Transverse colon (tissue), 4 donors: ENCODE data around the gene LRRC36. TPM values are rescaled to one million over a fixed set of nuclear protein-coding genes. Genes with fewer than 3 reads are reported as not detected.
A peak's percentile ranks its signal among the peaks of the same experiment; 100 is the strongest.

Experiments
- DNase-seq: peaks from one replicate; pipeline ENCODE4 v3.0.0-alpha.2; 2019
- H3K27ac ChIP-seq, 4 donors: fragments of 200-600 bp; sonication (generic); 2 replicates each; pipeline ENCODE4 v1.5.1; 2016 to 2018; ENCODE audit warnings: inconsistent platforms in 4 of 4
- H3K27me3 ChIP-seq: fragments of 200-600 bp; sonication (generic); 2 replicates; pipeline ENCODE4 v1.5.1; 2017; ENCODE audit warnings: inconsistent platforms
- H3K36me3 ChIP-seq, 4 donors: fragments of 200-600 bp; sonication (generic); 2 replicates each; pipeline ENCODE4 v1.5.1; 2017 to 2019; ENCODE audit warnings: inconsistent platforms in 4 of 4
- H3K4me1 ChIP-seq, 4 donors: fragments of 200-600 bp; sonication (generic); 2 replicates each; pipeline ENCODE4 v1.5.1; 2017 to 2020; ENCODE audit warnings: inconsistent platforms in 4 of 4
- H3K4me3 ChIP-seq, 4 donors: fragments of 200-600 bp; sonication (generic); 1 replicate in 1 of 4; 2 replicates in 3 of 4; pipeline versions ENCODE4 v1.5.1 to v1.6.1; 2017 to 2019; ENCODE audit warnings: inconsistent platforms in 4 of 4
- H3K9me3 ChIP-seq, 2 donors: fragments of 200-600 bp; sonication (generic); 2 replicates each; pipeline ENCODE4 v1.5.1; 2017 to 2019; ENCODE audit warnings: inconsistent platforms in 2 of 2
- EP300 ChIP-seq: sonication (generic); formaldehyde crosslinking; IDR thresholded peaks from one replicate; pipeline ENCODE4 v1.6.1; 2017; ENCODE audit warnings: antibody characterized with exemption, low read depth
- POLR2A ChIP-seq: fragments of 450-650 bp; IDR thresholded peaks from one replicate; pipeline ENCODE4 v1.6.1; 2016; ENCODE audit warnings: antibody characterized with exemption, mild to moderate bottlenecking, moderate library complexity
- POLR2AphosphoS5 ChIP-seq, 3 donors: sonication (generic); formaldehyde crosslinking; IDR thresholded peaks; one replicate each; pipeline ENCODE4 v1.6.1; 2016; ENCODE audit warnings: antibody characterized with exemption in 3 of 3
- WGBS, 2 donors: methylation state at CpG; one replicate each; pipeline ENCODE4 v1.1.5; 2018; ENCODE audit warnings: low coverage in 1 of 2; 5-methylcytosine and 5-hydroxymethylcytosine counted together
- in situ Hi-C, 4 donors: fragments of 200-750 bp; cut with MboI; loops; one replicate each; pipeline versions ENCODE4 v1.15.0 to v1.15.1; 2017; ENCODE audit warnings: low sequenced_read_pairs in 3 of 4, low pct_ligation_motif_present in 1 of 4, low pct_unique_long_range_greater_than_20kb in 1 of 4
- intact Hi-C: fragments of 100-400 bp; cut with DNase I; formaldehyde crosslinking; loops from one replicate; pipeline ENCODE4 v1.15.1; 2023; ENCODE audit warnings: low total_unique reads
- total RNA-seq, 4 donors: library from RNA; depleted of rRNA; stranded (reverse); fragments of >200 nt; gene quantifications; one replicate each; pipeline ENCODE4 v1.1.0, GENCODE V29; 2016
- TF ChIP-seq, protein P1 (sequence below), 5 experiments: fragments of 200-600 bp in 3 of 5; fragments of 450-650 bp in 2 of 5; sonication (generic) in 3 of 5; IDR thresholded peaks; 1 replicate in 2 of 5; 2 replicates in 3 of 5; pipeline ENCODE4 v1.5.1; 2016 to 2017; ENCODE audit warnings: antibody characterized with exemption in 5 of 5, inconsistent platforms in 3 of 5, mild to moderate bottlenecking in 2 of 5, moderate library complexity in 1 of 5

The LRRC36 gene
- total RNA-seq, 4 donors from 2014 or later, result 0.79 TPM; not detected in 3

DNA sequence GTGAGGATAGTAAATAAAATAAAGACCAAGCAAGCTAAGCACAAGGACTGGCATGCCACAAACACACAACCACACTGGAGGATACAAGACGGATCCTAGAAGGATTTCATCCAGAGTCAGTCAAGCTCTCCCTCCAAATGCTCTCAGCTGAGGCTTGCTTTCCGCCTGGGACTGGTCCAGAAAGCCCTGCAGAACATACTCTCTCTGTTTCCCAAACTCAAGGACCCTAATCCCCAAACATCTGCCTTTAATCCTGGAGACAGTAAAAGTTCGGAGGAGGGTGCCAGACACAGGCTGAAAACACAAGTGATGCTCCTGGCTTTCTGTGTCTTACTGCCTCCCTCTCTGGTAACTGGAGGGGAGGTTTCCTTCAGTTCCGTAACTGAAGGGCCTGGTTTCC is 99.0 kb downstream of the LRRC36 start:
- Histone ChIP-seq H3K4me3 (no peak overlapping the region), H3K4me1 (peaks cover 8 to 22% (median 20%) of the 10 kb centered on the region in 4 donors), H3K9me3 (no peaks in the 10 kb centered on the region), H3K36me3 (no peaks in the 10 kb centered on the region), H3K27ac (no peak overlapping the region), H3K27me3 (no peaks in the 10 kb centered on the region)
- intact Hi-C loops (no loop called here), in situ Hi-C loops (no loop called here)
- WGBS, 2 donors, result 65% methylated on average over 4 of the region's 4 CpGs; no CpG with 5 or more reads in 1 of the 2 donors
- no peak for DNase-seq
- TF ChIP-seq POLR2AphosphoS5 (IDR thresholded peaks at IDR 0.05) (no peak), POLR2A (no peak), EP300 (no peak)
- TF ChIP-seq, protein P1, sequence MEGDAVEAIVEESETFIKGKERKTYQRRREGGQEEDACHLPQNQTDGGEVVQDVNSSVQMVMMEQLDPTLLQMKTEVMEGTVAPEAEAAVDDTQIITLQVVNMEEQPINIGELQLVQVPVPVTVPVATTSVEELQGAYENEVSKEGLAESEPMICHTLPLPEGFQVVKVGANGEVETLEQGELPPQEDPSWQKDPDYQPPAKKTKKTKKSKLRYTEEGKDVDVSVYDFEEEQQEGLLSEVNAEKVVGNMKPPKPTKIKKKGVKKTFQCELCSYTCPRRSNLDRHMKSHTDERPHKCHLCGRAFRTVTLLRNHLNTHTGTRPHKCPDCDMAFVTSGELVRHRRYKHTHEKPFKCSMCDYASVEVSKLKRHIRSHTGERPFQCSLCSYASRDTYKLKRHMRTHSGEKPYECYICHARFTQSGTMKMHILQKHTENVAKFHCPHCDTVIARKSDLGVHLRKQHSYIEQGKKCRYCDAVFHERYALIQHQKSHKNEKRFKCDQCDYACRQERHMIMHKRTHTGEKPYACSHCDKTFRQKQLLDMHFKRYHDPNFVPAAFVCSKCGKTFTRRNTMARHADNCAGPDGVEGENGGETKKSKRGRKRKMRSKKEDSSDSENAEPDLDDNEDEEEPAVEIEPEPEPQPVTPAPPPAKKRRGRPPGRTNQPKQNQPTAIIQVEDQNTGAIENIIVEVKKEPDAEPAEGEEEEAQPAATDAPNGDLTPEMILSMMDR (IDR thresholded peaks at IDR 0.05), result no peak

DNA sequence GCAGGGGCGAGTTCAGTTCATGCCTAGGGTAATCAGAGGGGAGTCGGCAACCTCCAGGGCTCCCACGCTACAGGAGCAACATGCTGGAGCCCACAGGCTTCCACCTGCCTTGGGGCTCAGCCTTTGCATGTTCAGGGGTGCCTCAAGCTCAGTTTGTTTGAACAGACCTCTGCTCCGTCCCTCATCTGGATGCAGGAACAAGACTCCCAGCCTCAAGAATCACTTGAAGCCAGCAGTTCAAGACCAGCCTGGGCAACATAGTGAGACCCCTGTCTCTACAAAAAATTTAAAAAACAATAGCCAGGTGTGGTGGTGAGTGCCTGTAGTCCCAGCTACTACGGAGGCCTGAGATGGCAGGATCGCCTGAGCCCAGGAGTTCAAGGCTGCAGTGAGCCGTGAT is 99.4 kb downstream of the LRRC36 start:
- no peaks in the 10 kb centered on the region for H3K27me3 ChIP-seq
- H3K4me3 ChIP-seq, result no peak overlapping the region
- no peaks in the 10 kb centered on the region for H3K36me3 ChIP-seq
- no peak overlapping the region for H3K27ac ChIP-seq
- TF ChIP-seq, protein P1 (IDR thresholded peaks at IDR 0.05), result no peak
- TF ChIP-seq POLR2AphosphoS5 (IDR thresholded peaks at IDR 0.05) (no peak), EP300 (no peak)
- in situ Hi-C loops, result no loop called here
- intact Hi-C loops, result no loop called here
- no peak for DNase-seq
- H3K4me1 ChIP-seq, result peaks cover 8 to 25% (median 21%) of the 10 kb centered on the region in 4 donors
- 79 to 90% methylated on average over 2 to 7 of the region's 7 CpGs for WGBS, 2 donors
- no peaks in the 10 kb centered on the region for H3K9me3 ChIP-seq

- peaks cover 12 to 29% (median 24%) of the 10 kb centered on the region in 4 donors for H3K4me1 ChIP-seq
- DNase-seq, result no peak
- WGBS, 2 donors, result 74 to 82% methylated on average over 5 to 7 of the region's 7 CpGs
- intact Hi-C loops (no loop called here), in situ Hi-C loops (no loop called here)
- H3K27me3 ChIP-seq, result no peaks in the 10 kb centered on the region
- TF ChIP-seq EP300, result no peak
- TF ChIP-seq, protein P1 (IDR thresholded peaks at IDR 0.05), result no peak
- no peak for TF ChIP-seq POLR2A
- TF ChIP-seq POLR2AphosphoS5 (IDR thresholded peaks at IDR 0.05), result no peak
- no peaks in the 10 kb centered on the region for H3K36me3 ChIP-seq
- no peak overlapping the region for H3K27ac ChIP-seq
- H3K9me3 ChIP-seq, result no peaks in the 10 kb centered on the region
- H3K4me3 ChIP-seq, result no peak overlapping the region
These were observed 100.3 kb downstream of the LRRC36 start for GRCh38 chr16:67426950-67427349.

DNA sequence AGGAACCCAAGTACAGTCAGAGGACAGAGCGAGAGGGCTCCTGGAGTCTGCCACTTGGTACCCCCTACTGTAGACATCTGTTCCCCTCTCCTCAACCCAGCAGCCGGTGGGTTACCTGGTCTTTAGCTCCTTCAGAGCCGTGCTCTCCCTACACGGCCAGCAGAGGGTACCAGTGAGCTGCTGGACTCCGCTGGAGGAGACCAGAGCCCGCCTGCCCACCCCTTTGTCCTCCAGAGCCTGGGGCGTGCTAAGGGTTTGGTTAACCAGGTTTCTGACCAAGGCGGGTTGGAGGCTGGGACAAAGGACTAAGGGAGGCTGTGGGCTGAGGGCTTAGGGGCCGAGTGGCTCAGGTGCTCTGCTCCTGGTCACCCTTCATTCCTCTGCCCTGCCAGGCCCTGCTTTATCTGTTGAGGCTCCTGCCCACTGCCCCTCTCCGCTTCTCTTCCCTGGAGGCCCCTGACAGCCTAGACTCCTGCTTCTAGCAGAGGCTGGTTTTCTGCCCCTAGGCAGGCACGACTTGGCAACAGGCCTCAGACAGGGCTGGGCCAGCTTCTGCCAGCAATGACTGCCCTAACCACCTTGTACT is 101.6 kb downstream of the LRRC36 start:
- TF ChIP-seq POLR2A (no peak), EP300 (no peak), POLR2AphosphoS5 (IDR thresholded peaks at IDR 0.05) (peak in 1 of 3 donors; percentile 42)
- TF ChIP-seq, protein P1 (IDR thresholded peaks at IDR 0.05), result peak; percentile 82 to 95 (median 87)
- Histone ChIP-seq H3K27ac (peak overlapping the region; percentile 88 to 94 (median 90)), H3K4me1 (peaks cover 14 to 36% (median 26%) of the 10 kb centered on the region in 4 donors), H3K4me3 (no peak overlapping the region), H3K27me3 (no peaks in the 10 kb centered on the region), H3K36me3 (no peaks in the 10 kb centered on the region), H3K9me3 (no peaks in the 10 kb centered on the region)
- DNase-seq, result peak; percentile 84
- WGBS, 2 donors, result 19% methylated on average over 11 of the region's 11 CpGs; no CpG with 5 or more reads in 1 of the 2 donors
- intact Hi-C loops (loop anchor here (2.0 kb wide), 1 partner anchor 37 kb away; no protein-coding TSS in a partner anchor), in situ Hi-C loops (no loop called here)
